ENCODE data around the gene MB21D2.

DNA sequence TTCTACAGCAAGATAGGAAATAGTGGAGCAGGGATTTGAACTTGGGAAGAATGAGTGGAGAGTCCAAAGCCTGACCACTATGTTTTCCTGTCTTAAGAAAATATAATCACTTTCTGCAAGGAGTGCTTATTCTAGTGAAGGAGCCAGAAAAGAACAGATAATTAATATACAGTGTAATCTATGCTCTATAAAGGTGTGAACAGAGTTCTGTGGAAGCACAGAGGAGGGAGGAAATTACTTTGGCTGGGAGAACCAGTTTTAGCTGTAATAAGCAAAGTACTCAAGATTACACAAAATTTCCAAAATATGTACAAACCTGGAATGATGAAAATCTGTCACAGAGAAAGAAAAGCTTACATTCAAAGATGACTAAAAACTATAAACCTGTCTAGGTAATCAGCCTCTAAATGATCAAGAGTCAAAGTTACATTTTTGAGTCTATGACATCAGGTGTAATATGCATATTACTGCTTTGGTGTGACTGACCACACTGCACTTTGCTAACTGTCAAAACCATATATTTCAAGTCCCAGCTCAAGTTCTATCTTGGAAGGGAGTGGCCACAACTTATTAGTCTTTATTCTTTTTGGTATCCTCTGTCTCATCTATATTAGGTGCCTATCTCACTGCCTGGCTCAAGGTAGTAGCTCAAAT, 40.7 kb upstream of the MB21D2 start:
- TF ChIP-seq, protein P1, sequence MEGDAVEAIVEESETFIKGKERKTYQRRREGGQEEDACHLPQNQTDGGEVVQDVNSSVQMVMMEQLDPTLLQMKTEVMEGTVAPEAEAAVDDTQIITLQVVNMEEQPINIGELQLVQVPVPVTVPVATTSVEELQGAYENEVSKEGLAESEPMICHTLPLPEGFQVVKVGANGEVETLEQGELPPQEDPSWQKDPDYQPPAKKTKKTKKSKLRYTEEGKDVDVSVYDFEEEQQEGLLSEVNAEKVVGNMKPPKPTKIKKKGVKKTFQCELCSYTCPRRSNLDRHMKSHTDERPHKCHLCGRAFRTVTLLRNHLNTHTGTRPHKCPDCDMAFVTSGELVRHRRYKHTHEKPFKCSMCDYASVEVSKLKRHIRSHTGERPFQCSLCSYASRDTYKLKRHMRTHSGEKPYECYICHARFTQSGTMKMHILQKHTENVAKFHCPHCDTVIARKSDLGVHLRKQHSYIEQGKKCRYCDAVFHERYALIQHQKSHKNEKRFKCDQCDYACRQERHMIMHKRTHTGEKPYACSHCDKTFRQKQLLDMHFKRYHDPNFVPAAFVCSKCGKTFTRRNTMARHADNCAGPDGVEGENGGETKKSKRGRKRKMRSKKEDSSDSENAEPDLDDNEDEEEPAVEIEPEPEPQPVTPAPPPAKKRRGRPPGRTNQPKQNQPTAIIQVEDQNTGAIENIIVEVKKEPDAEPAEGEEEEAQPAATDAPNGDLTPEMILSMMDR (IDR thresholded peaks at IDR 0.05; ENCODE audit: control extremely low read depth in 1 of 3, insufficient read depth in 1 of 3, low read depth in 1 of 3, low read length in 3 of 3) = no peak
- TF ChIP-seq POLR2A (IDR thresholded peaks at IDR 0.05; ENCODE audit: control extremely low read depth in 1 of 2, low read depth in 2 of 2, low read length in 2 of 2) = no peak
- TF ChIP-seq, protein P2, sequence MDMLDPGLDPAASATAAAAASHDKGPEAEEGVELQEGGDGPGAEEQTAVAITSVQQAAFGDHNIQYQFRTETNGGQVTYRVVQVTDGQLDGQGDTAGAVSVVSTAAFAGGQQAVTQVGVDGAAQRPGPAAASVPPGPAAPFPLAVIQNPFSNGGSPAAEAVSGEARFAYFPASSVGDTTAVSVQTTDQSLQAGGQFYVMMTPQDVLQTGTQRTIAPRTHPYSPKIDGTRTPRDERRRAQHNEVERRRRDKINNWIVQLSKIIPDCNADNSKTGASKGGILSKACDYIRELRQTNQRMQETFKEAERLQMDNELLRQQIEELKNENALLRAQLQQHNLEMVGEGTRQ (IDR thresholded peaks at IDR 0.05; ENCODE audit: low read length) = no peak
- TF ChIP-seq SP1 (IDR thresholded peaks at IDR 0.05; ENCODE audit: low read depth, low read length) = no peak
- TF ChIP-seq CTBP2 (IDR thresholded peaks at IDR 0.05; ENCODE audit: borderline replicate concordance, insufficient read depth, insufficient read length, low read length) = no peak
- no peak for TF ChIP-seq EZH2 (IDR thresholded peaks at IDR 0.05; ENCODE audit: low read depth, low read length, severe bottlenecking)
- TF ChIP-seq PHF8 (conservative IDR thresholded peaks at IDR 0.05; ENCODE audit: low read depth, low read length) = no peak
- TF ChIP-seq JUN (IDR thresholded peaks at IDR 0.05; ENCODE audit: low read depth, low read length) = no peak
- no peak for TF ChIP-seq SIN3A (conservative IDR thresholded peaks at IDR 0.05 in 1 of 2, IDR thresholded peaks at IDR 0.05 in 1 of 2; ENCODE audit: low read depth in 1 of 2, low read length in 2 of 2)
- no peak for TF ChIP-seq FOSL1 (IDR thresholded peaks at IDR 0.05; ENCODE audit: insufficient read depth, low read depth, low read length)
- TF ChIP-seq RAD21 (IDR thresholded peaks at IDR 0.05 in 1 of 2, conservative IDR thresholded peaks at IDR 0.05 in 1 of 2; ENCODE audit: low read depth in 2 of 2, low read length in 2 of 2) = no peak
- no peak for TF ChIP-seq ZNF274 (IDR thresholded peaks at IDR 0.05; ENCODE audit: borderline replicate concordance, extremely low read depth, low read length)

Data from H1 (cell line).